ENCODE measurements around the gene RNF126.
"Not testable (repeated sequence)": the region's sequence is repeated elsewhere in the genome, so short reads cannot be mapped to it uniquely, and the experiment has no call there.

Gene RNF126

DNA sequence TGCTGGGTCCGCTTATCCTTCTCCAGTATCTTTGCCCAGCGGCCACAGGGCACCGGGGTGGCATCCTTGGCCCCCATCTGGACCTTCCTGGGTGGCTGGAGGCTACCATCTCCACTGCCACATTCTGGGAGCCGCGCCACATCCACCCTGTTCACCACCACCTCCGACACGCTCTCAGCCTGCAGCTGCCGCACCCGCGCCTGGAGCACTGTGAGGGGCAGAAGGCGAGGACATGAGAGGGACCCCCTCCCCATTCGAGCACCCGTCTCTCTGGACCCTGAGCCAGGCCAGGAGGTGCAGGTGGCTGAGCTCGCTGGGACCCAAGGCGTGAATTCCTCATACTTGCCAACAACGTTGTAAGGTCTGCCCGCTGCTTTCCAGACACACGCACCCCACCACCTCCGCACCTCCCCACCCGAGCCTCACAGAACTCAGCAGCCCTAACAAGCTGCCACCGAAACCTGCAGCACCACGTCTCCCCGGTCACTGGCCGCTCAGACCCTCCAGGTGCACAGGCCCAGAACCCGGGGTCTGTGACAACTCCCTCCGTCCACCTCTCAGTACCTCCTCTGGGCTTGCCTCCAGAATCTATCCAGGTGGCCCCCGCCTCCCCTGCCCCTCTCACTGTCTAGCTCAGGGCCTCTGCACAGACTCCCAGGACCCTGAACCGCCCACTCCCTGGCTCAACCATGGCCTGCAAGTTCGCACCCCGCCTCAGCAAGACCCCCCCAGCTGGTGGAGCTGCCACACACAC is 32.9 kb downstream of the RNF126 start:
- DNase-seq (ENCODE audit: low read depth in 1 of 2, low spot score in 1 of 2), result no peak

DNA sequence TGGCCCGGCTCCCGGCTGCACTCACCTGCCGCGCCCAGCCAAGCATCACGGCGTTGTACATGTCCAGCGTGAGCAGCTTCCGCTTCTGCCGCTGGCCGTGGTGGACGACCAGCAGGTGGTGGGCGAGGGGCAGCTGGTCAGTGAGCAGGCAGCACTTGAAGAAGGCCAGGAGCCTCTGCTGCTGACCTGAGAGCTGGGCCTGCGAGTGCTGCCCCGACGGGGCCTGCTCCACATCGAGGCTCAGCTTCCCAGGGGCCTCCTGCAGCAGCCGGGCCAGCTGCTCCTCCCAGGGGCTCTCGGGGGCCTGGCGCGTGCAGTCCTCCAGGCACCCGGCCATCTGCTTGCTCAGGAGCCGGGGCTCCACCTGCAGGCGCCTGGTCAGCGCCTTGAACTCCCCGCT is 33.5 kb downstream of the RNF126 start:
- DNase-seq (ENCODE audit: low read depth in 1 of 2, low spot score in 1 of 2), result not testable (repeated sequence)

DNA sequence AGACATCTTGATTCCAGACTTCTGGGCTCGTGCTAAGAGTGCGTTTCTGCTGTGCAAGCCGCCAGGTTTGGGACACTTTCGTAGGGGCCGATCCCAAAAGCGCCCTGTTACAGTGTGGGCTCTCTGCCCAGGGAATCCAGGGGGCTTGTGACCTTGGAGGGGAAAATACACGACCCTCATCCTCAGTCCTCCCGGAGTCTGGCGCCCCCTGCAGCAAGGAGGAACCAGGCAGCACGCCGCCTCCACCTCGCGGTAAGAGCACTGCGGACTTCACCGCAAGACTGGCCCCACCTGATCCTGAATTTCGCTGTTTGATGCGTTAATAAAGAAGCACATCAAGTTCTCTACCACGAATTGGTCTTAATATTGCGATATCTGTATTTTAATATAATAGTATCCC is 34.8 kb downstream of the RNF126 start:
- no peak for DNase-seq (ENCODE audit: low read depth in 1 of 2, low spot score in 1 of 2)

DNA sequence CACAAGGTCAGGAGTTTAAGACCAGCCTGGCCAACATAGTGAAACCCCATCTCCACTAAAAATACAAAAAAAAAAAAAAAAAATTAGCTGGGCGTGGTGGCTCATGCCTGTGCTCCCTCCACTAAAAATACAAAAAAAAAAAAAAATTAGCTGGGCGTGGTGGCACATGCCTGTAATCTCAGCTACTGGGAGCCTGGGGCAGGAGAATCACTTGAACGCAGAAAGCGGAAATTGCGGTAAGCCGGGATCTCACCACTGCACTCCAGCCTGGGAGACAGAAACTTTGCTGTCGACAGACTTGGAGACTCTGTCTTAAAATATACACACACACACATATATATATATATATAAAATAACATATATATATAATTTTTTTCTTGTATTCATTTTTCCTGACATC is 36.4 kb downstream of the RNF126 start:
- DNase-seq (ENCODE audit: low read depth in 1 of 2, low spot score in 1 of 2), result not testable (repeated sequence)

DNA sequence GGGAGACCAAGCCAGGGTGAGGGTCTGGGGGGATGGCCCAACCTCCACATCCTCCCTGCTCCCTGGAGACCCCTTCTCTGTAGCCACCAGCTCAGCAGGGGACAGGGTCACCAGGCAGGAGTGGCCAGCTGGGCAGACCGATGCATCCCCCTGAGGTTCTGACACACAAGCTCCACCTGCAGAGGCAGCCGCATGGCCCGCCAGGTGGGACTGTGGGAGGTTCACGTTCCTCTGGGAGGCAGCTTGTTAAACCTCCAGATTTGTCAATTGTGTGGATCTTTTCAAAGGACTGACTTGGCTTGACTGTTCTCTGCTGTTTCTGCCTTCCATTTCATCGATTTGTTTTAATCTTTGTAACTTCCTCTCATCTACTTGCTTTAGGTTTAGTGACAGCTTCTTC is 37.8 kb downstream of the RNF126 start:
- no peak for DNase-seq (ENCODE audit: low read depth in 1 of 2, low spot score in 1 of 2)

DNA sequence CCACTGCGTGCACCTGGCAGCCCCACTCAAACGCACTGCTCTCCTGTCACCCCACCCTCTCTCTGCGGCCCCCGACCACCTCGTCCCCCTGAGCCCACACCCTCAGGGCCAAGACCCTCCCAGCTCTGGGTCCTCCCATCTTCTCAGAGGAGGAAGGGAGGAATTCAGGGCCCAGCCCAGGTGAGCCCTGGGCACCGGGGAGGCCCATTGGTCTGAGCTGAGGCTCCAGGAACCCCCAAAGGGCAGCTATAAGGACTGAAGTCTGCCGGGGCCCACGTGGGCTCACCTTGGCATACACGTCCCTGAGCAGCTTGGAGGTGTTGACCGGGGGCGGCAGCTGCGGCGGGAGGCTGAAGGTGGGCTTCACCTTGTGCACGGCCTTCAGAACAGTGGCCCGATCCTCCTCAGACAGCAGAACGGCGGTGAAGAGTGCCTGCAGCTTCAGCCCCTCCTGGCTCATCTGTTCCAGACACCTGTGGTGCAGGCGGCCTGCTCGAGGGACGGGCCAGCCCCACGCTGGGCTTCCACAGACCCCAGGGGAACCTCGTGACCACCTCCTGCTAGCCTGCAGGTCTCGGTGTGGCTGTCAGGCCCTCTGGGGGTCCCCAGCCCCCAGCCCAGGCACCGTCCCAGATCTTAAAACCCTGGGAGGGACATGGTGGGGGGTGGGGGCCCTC is 38.4 kb downstream of the RNF126 start:
- DNase-seq (ENCODE audit: low read depth in 1 of 2, low spot score in 1 of 2), result no peak

DNA sequence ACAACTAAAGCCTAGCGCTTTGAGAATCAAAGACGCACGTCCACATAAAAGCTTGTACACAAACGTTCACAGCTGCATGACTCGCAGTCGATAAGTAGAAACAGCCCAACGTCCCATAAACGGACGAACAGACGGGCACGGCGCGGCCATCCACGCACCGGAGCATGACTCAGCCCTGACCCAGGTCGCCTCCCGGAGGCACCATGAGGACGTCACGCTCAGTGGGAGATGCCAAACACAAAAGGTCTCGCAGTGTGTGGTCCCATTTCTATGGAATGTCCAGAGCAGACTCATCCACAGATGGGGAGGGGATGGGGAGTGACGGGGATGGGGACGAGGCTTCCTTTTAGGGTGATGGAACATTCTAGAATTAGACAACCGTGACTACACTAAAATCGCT is 39.0 kb downstream of the RNF126 start:
- DNase-seq (ENCODE audit: low read depth in 1 of 2, low spot score in 1 of 2), result no peak

DNA sequence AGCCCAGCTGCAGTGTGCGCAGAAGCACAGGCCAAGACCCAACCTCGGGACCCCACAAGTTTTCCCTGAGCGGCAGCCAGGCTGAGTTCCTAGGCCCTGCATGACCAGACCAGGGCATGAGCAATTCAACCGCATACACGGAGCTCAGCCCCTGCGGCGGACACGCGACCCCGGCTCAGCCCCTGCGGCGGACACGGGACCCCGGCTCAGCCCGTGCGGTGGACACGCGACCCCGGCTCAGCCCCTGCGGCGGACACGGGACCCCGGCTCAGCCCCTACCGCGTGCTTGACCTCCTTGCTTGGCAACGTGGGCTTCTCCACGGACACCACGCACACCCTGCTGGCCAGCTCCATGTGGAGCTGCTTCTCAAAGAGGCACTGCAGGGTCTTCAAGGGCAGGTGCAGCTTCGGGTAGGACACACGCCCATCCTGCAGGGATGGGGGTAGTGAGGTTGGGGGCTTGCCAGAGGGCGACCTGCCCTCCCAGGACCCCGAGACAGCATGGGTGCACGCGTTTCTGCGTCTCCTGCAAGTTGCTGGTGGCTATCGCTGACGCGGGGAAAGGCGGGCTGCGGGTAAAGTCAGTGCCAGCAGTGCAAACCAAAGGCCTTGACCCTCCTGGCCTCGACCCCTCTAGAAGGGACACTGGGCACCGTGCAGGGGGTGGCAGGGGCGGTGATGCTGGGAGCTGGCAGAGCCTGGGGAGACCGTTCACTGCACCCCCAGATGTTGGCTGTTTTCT is 39.7 kb downstream of the RNF126 start:
- no peak for DNase-seq (ENCODE audit: low read depth in 1 of 2, low spot score in 1 of 2)

DNA sequence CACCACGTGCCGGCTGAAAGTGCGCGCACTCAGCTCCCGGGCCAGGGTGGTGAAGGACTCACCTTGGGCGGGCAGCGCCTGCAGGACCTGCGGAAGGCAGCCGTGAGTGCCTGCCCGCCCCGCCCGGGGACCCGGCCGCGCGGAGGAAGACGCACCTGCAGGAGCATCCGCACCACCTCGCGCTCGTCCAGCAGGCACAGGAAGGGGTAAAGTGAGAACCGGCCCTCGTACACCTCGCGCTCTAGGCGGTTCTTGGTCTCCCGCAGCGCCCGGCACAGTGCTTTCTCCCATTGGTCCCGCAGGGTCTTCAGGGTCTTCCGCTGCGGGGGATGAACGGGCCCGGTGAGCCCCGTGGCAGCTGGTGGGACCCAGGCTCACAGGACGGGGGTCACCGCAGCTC is 40.3 kb downstream of the RNF126 start:
- no peak for DNase-seq (ENCODE audit: low read depth in 1 of 2, low spot score in 1 of 2)

DNA sequence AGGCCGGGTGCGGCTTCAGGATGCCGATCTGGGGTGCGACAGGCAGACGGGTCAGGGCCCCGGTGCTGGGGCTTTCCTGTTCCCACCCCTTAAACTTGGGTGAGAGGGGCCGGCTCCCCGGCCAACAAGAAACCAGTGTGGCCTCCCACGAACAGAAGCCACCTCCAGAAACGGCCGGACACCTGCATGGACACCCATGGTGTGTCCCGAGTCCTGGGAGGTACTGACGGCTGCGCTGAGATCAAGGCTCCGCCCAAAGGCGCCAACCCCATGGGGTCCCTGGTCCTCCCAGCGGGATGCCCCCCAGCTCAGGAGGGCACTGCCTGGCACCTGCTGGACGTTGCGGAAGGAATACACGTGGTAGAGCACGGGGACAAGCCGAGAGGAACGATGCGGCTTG is 41.2 kb downstream of the RNF126 start:
- DNase-seq (ENCODE audit: low read depth in 1 of 2, low spot score in 1 of 2), result no peak

DNA sequence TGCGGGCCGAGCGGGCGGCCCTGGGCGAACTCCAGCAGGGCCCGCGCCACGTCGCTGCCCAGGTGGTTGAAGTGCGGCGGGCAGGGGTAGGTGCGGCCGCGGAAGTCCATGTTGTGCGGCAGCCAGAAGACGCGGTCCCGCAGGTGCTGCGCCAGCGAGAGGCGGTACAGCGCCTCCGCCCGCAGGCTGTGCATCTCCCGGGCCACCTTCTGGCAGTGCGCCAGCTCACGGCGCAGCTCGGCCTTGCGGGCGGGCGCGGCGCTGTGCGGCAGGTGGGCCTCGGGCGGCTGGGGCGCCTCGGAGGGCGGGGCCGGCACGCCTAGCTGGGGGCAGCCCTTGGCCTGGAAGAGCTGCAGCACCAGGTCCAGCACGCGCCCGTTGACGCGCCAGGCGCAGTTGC is 41.8 kb downstream of the RNF126 start:
- DNase-seq (ENCODE audit: low read depth in 1 of 2, low spot score in 1 of 2), result not testable (repeated sequence)

DNA sequence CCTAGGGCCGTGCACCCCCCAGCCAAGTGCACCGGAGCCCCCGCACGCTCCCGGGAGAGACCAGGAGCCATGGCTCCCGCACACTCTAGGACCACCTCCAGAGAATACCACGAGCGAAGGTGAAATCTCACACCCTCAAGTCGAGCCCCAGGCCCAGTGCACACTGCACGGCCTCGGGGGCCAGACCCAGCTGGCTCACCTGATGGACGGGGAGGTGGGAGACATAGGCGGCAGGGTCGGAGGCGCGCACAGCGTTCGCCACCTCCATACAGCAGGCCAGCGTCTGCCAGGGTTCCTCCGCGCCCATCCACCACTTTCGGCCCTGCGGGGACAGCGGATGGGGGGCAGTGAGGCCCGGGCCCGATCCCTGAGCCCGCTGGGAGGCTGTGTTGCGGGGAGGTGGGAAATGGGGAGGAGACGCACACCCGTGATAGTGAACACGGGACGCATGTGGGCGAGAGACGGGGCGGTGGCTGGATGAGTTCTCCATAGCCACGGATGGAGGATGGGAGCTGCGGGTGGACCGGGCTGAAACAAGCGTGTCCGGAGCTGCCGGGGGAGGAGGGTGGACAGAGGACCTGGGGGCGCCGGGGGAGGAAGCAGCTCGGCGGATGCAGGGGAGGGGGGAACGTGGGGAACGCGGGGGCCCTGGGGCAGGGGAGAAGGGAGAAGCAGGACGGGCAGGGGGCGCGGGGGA is 42.7 kb downstream of the RNF126 start:
- DNase-seq (ENCODE audit: low read depth in 1 of 2, low spot score in 1 of 2), result no peak

DNA sequence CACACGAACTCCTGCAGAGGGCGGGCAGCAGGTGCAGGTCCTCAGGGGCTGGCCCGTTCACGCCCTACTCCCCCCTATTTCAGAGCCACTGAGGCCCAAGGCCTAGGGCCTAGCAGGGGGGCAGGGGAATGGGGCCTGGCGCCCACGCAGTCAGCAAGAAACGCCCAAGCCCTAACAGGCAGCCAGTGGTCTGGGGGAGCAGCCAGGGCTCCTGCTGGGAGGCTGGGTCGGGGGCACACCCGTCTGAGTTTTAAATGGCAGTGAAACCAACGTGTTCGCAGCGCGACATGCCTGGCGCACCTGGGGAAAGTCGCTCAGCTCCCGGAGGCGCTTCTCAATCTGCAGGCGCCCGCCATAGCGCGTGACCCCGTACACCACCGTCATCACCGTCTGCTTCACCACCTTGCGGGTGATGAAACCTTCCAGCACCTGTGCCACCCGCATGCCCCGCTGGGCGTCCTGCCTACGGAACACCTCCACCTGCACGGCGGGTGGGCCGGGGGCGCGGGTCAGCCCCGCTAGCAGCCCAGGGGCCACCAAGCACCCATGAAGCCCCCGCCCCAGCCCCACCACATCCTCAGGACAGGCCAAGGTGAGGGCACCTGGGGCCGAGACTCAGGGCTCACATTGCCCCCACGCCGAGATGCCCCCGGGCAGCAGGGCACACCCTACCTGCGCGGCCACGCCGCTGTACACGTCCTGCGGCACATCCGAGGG is 43.6 kb downstream of the RNF126 start:
- no peak for DNase-seq (ENCODE audit: low read depth in 1 of 2, low spot score in 1 of 2)

DNA sequence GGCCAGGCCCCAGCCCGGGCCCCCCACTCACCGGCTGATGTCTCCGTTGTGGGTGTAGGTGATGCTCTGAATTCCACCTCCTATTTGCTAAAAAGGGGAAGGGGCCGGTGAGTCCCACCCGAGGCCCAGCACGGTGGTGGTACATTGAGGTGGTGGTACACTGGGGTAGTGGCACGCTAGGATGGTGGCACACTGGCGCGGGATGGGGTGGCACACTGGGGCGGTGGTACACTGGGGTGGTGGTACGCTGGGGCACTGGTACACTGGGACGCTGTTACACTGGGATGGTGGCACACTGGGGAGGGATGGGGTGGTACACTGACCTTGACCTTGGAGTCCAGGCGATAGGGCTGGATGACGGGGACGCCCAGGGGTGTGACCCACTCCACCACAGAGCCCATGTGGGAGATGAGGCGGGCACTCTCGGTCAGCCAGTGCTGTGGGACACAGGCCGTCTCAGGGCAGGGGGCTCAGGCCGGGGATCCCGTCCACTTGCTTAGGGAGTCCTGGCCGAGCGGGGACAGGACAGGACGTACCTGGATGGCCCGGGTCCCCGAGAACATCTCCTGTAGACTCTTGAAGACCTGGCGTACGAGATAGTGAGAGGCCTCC is 44.2 kb downstream of the RNF126 start:
- no peak for DNase-seq (ENCODE audit: low read depth in 1 of 2, low spot score in 1 of 2)

DNA sequence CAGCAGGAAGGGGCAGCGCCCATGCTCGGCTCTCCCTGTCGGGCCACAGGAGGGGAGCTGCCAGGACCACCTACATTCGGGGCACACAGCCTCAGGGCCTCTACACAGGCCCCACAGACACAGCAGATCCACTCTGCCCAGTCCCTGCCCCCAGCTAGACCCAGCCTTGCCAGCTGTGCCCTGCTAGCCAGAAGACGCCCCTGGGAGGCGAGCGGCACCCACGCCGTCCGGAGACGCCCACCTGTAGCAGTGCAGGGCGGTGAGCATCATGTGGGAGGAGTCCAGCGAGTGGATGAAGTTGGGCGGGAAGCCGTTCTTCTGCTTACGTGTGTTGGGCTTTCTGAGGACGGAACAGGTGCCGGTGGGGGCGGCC is 44.8 kb downstream of the RNF126 start:
- DNase-seq (ENCODE audit: low read depth in 1 of 2, low spot score in 1 of 2), result no peak

DNA sequence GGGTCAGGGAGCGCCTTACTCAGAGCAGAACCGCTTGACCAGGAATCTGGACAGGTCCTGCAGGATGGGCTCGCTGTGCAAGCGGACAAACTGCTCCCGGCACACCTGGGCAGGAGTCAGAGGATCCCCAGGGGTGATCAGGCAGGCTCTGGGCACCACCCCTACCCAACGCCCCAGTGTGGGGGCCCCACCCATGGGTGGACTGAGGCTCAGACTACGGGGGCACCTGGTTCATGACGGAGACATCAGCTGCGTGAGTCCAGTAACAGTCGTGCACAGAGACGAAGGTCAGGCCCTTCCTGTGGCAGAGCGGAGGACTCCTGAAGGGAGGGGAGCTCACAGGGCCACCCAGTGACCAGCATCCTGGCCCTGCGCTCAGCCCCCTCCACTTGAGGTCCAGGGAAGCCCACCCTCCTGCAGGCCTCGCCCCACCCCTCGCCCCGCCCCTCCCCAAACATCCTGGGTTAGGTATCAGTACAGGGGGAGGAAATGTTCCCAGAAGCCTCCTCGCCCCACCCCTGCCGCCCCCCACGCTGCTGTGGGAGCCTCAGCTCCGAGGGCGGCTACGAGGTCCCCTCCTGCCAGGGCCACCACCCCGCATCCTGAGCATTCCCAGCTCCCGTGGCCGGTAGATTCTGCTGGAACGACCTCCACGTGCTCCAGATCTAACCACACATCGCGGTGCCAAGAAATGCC is 45.3 kb downstream of the RNF126 start:
- DNase-seq (ENCODE audit: low read depth in 1 of 2, low spot score in 1 of 2), result no peak

DNA sequence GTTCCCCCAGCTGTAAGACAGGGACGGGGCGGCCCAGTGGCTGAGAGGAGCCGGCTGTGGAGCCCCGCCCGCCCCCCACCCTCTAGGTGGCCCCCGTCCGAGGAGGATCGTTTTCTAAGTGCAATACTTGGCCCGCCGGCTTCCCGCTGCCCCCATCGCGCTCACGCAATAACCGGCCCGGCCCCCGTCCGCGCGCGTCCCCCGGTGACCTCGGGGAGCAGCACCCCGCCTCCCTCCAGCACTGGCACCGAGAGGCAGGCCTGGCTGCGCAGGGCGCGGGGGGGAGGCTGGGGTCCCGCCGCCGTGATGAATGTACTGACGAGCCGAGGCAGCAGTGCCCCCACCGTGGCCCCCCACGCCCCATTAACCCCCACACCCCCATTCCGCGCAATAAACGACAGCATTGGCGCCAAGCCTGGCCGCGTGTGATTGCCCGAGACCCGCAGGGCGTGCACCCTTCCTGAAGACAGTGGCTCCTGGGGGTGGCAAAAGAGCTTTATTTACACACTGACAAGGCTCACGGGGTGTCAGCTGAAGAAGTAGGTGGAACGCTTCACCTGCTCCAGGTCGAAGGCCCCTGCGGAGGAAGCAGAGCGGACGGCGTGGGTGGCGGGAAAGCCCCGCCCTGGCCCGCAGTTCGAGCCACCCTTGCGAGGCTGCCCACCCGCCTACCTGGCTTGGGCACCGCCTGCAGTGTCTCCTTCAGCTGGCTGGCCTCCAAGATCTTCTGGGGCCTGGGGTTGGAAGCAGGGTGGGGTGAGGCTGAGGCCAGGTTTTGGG is 46.1 kb downstream of the RNF126 start:
- DNase-seq (ENCODE audit: low read depth in 1 of 2, low spot score in 1 of 2), result no peak

DNA sequence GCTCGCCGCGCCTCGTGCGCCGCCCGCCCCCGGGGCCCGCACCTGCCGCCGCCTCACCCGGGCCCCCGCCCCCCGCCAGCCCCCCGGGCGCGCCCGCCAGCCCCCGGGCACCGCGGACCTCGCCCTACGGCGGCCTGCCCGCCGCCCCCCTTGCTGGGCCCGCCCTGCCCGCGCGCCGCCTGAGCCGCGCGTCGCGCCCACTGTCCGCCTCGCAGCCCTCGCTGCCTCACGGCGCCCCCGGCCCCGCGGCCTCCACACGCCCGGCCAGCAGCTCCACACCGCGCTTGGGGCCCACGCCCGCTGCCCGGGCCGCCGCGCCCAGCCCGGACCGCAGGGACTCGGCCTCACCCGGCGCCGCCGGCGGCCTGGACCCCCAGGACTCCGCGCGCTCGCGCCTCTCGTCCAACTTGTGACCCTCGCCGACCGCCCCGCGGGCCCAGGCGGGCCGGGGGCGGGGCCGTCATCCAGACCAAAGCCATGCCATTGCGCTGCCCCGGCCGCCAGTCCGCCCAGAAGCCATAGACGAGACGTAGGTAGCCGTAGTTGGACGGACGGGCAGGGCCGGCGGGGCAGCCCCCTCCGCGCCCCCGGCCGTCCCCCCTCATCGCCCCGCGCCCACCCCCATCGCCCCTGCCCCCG is 46.8 kb downstream of the RNF126 start:
- no peak for DNase-seq (ENCODE audit: low read depth in 1 of 2, low spot score in 1 of 2)

DNA sequence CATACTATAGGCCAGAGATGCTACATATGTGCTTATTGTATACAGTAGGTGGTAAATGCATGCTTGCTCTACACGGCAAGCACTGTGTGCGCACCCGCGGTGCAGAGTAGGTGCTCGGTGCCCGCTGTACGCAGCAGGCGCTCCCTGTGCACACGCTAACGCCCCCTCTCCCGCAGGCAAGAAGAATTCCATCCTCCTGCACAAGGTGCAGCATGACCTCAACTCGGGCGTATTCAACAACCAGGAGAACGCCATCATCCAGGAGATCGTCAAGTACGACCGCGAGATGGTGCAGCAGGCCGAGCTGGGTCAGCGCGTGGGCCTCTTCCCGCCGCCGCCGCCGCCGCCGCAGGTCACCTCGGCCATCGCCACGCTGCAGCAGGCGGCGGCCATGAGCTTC is 47.4 kb downstream of the RNF126 start:
- DNase-seq (ENCODE audit: low read depth in 1 of 2, low spot score in 1 of 2), result no peak

Data from activated T-helper 1 cell treated with anti-CD3 and anti-CD28 coated beads, Interleukin-2, amount 50 U/mL, for 16 hours (primary cell).